IMR-90 (cell line): ENCODE measurements around the gene CERS6. TPM values are rescaled to one million over a fixed set of nuclear protein-coding genes. Genes with fewer than 3 reads are reported as not detected.

ENCODE experiments used
- ATAC-seq: fragments of 200-7000 bp; cut with Tn5 transposase; 2 replicates; pipeline ENCODE4 v1.9.1; 2020; ENCODE audit warnings: low read depth, mild to moderate bottlenecking, moderate library complexity
- BruUV-seq: library from RNA; stranded (reverse); fragments of 400-500 nt; replicated peaks from 2 replicates; lab custom pipeline; 2021; lab: Mats Ljungman, UMichigan
- CTCF ChIA-PET: fragments of 300-600 bp; formaldehyde crosslinking; extraction: SDS; loops from one replicate; lab custom pipeline; 2021; ENCODE audit warnings: antibody characterized with exemption; lab: Yijun Ruan, JAX
- POLR2A ChIA-PET: fragments of 300-600 bp; sonication (Branson Sonifier 250); formaldehyde crosslinking; loops from one replicate; lab custom pipeline; 2022; ENCODE audit warnings: antibody characterized with exemption; ENCODE audit not compliant: unreplicated experiment; lab: Charles Lee
- DNase-seq: peaks from one replicate; pipeline ENCODE4 v3.0.0; 2013
- H2AFZ ChIP-seq: replicated peaks from 2 replicates; pipeline ENCODE3; 2013; ENCODE audit warnings: low read length, mild to moderate bottlenecking; ENCODE audit not compliant: poor library complexity
- H2AK5ac ChIP-seq: 2 replicates; pipeline ENCODE4 v1.6.1; 2013; ENCODE audit warnings: low read depth, low read length, inconsistent platforms
- H2AK9ac ChIP-seq: replicated peaks from 2 replicates; pipeline ENCODE3; 2013; ENCODE audit warnings: mild to moderate bottlenecking, low read depth, low read length, moderate library complexity; ENCODE audit not compliant: poor library complexity
- H2BK120ac ChIP-seq: 2 replicates; pipeline ENCODE4 v1.6.1; 2013; ENCODE audit warnings: low read depth, low read length, inconsistent platforms
- H2BK15ac ChIP-seq: 3 replicates; pipeline ENCODE4 v1.6.1; 2013; ENCODE audit warnings: low read depth, low read length, inconsistent platforms
- H2BK20ac ChIP-seq: 2 replicates; pipeline ENCODE4 v1.6.1; 2013; ENCODE audit warnings: low read depth, mild to moderate bottlenecking, inconsistent platforms, low read length, moderate library complexity
- H2BK5ac ChIP-seq: 2 replicates; pipeline ENCODE4 v1.6.1; 2013; ENCODE audit warnings: mild to moderate bottlenecking, low read depth, low read length, inconsistent platforms; ENCODE audit not compliant: poor library complexity, severe bottlenecking
- H3K14ac ChIP-seq: replicated peaks from 2 replicates; pipeline ENCODE4 v1.6.1; 2013; ENCODE audit warnings: low read depth, low read length, inconsistent platforms
- H3K18ac ChIP-seq: 2 replicates; pipeline ENCODE4 v1.6.1; 2013; ENCODE audit warnings: low read depth, low read length, control low read depth
- H3K23ac ChIP-seq: 2 replicates; pipeline ENCODE4 v1.6.1; 2013; ENCODE audit warnings: low read depth, low read length, inconsistent platforms
- H3K27ac ChIP-seq: 2 replicates; pipeline ENCODE4 v1.5.1; 2013; ENCODE audit warnings: mild to moderate bottlenecking, control low read depth, low read length; ENCODE audit not compliant: insufficient read depth
- H3K27me3 ChIP-seq: 2 replicates; pipeline ENCODE4 v1.6.1; 2013; ENCODE audit warnings: low read length; ENCODE audit not compliant: control insufficient read depth, insufficient read depth
- H3K36me3 ChIP-seq: 2 replicates; pipeline ENCODE4 v1.6.1; 2013; ENCODE audit warnings: low read length, mixed read lengths; ENCODE audit not compliant: control insufficient read depth, insufficient read depth
- H3K4ac ChIP-seq: 2 replicates; pipeline ENCODE4 v1.6.1; 2013; ENCODE audit warnings: low read depth, low read length, inconsistent platforms
- H3K4me1 ChIP-seq: 2 replicates; pipeline ENCODE4 v1.6.1; 2013; ENCODE audit warnings: low read length, mixed read lengths; ENCODE audit not compliant: control insufficient read depth, insufficient read depth
- H3K4me2 ChIP-seq: 2 replicates; pipeline ENCODE4 v1.6.1; 2013; ENCODE audit warnings: low read depth, mild to moderate bottlenecking, control low read depth, low read length, moderate library complexity
- H3K4me3 ChIP-seq: 2 replicates; pipeline ENCODE4 v1.5.1; 2013; ENCODE audit warnings: low read depth, mild to moderate bottlenecking, control low read depth, low read length, moderate library complexity; ENCODE audit not compliant: insufficient read depth
- H3K56ac ChIP-seq: 2 replicates; pipeline ENCODE4 v1.6.1; 2013; ENCODE audit warnings: low read length, inconsistent platforms; ENCODE audit not compliant: insufficient read depth; ENCODE audit errors: extremely low read depth
- H3K79me1 ChIP-seq, 2 experiments: 2 replicates each; pipeline ENCODE4 v1.6.1; 2013; ENCODE audit warnings: low read length in 2 of 2, inconsistent platforms in 1 of 2, low read depth in 1 of 2
- H3K9ac ChIP-seq: 2 replicates; pipeline ENCODE4 v1.6.1; 2013; ENCODE audit warnings: low read depth, low read length, control low read depth
- H3K9me1 ChIP-seq: 2 replicates; pipeline ENCODE4 v1.6.1; 2013; ENCODE audit warnings: low read length, inconsistent platforms; ENCODE audit not compliant: insufficient read depth
- H3K9me3 ChIP-seq: 2 replicates; pipeline ENCODE4 v1.6.1; 2013; ENCODE audit warnings: low read length; ENCODE audit not compliant: control insufficient read depth, insufficient read depth
- H4K20me1 ChIP-seq: 2 replicates; pipeline ENCODE4 v1.6.1; 2013; ENCODE audit warnings: low read length, inconsistent platforms; ENCODE audit not compliant: insufficient read depth
- H4K5ac ChIP-seq: 2 replicates; pipeline ENCODE4 v1.6.1; 2013; ENCODE audit warnings: mild to moderate bottlenecking, low read depth, low read length, control low read depth
- H4K8ac ChIP-seq, 2 experiments: 2 replicates each; pipeline ENCODE4 v1.6.1; 2013; ENCODE audit warnings: low read depth in 2 of 2, low read length in 2 of 2, control low read depth in 1 of 2, inconsistent platforms in 1 of 2
- H4K91ac ChIP-seq: 2 replicates; pipeline ENCODE4 v1.6.1; 2013; ENCODE audit warnings: low read depth, low read length, inconsistent platforms; ENCODE audit not compliant: insufficient read depth
- BHLHE40 ChIP-seq: fragments of 150-350 bp; IDR thresholded peaks from 2 replicates; pipeline ENCODE4 v1.6.1; 2016; ENCODE audit warnings: mild to moderate bottlenecking, low read depth, low read length
- CEBPB ChIP-seq: IDR thresholded peaks from 2 replicates; pipeline ENCODE4 v1.6.1; 2012; ENCODE audit warnings: low read depth, low read length, improper control_type of control experiment
- CHD1 ChIP-seq: IDR thresholded peaks from 2 replicates; pipeline ENCODE4 v1.6.1; 2012; ENCODE audit warnings: low read depth, low read length, improper control_type of control experiment
- FOS ChIP-seq: fragments of 150-350 bp; IDR thresholded peaks from 2 replicates; pipeline ENCODE4 v1.6.1; 2016; ENCODE audit warnings: low read depth, low read length
- MAFK ChIP-seq: IDR thresholded peaks from 2 replicates; pipeline ENCODE4 v1.6.1; 2012; ENCODE audit warnings: low read depth, low read length, improper control_type of control experiment
- MAZ ChIP-seq: IDR thresholded peaks from 2 replicates; pipeline ENCODE4 v1.6.1; 2012; ENCODE audit warnings: low read depth, mild to moderate bottlenecking, low read length, improper control_type of control experiment, moderate library complexity, borderline replicate concordance
- MXI1 ChIP-seq: IDR thresholded peaks from 2 replicates; pipeline ENCODE4 v1.6.1; 2012; ENCODE audit warnings: low read depth, mild to moderate bottlenecking, low read length, moderate library complexity, borderline replicate concordance
- NFE2L2 ChIP-seq: fragments of 150-350 bp; IDR thresholded peaks from 2 replicates; pipeline ENCODE4 v1.6.1; 2016; ENCODE audit warnings: low read depth, mild to moderate bottlenecking, low read length
- RAD21 ChIP-seq: IDR thresholded peaks from 2 replicates; pipeline ENCODE4 v1.6.1; 2012; ENCODE audit warnings: low read length, improper control_type of control experiment
- RCOR1 ChIP-seq: IDR thresholded peaks from 2 replicates; pipeline ENCODE4 v1.6.1; 2012; ENCODE audit warnings: mild to moderate bottlenecking, low read length, improper control_type of control experiment; ENCODE audit not compliant: insufficient replicate concordance
- RFX5 ChIP-seq: IDR thresholded peaks from 2 replicates; pipeline ENCODE4 v1.8.0; 2012; ENCODE audit warnings: low read depth, mild to moderate bottlenecking, low read length, moderate library complexity
- SMC3 ChIP-seq: fragments of 150-350 bp; IDR thresholded peaks from 2 replicates; pipeline ENCODE4 v1.6.1; 2016; ENCODE audit warnings: low read depth, mild to moderate bottlenecking, antibody characterized with exemption, low read length, moderate library complexity
- WGBS, 2 experiments: methylation state at CpG; one replicate each; pipeline versions ENCODE4 v1.1.5 to v1.1.7; 2013; ENCODE audit warnings: missing lambda C conversion rate in 2 of 2; ENCODE audit not compliant: insufficient read length in 1 of 2; ENCODE audit errors: extremely low coverage in 2 of 2; 5-methylcytosine and 5-hydroxymethylcytosine counted together
- dilution Hi-C: fragments of 300-500 bp; cut with HindIII; formaldehyde crosslinking; loops from one replicate; pipeline ENCODE4 v1.14.3; 2018; ENCODE audit warnings: low sequenced_read_pairs; ENCODE audit not compliant: unreplicated experiment
- in situ Hi-C: fragments of 300-500 bp; cut with MboI; formaldehyde crosslinking; loops from 3 replicates; pipeline ENCODE4 v1.14.3; 2019; ENCODE audit warnings: low sequenced_read_pairs, inconsistent platforms, mixed read lengths
- intact Hi-C: fragments of 100-400 bp; cut with micrococcal nuclease; formaldehyde crosslinking; loops from 2 replicates; pipeline ENCODE4 v1.10.0; 2022
- polyA plus RNA-seq, 3 experiments: library from polyadenylated mRNA; depleted of rRNA; stranded (reverse); fragments of >200 nt; gene quantifications; 2 replicates each; pipeline ENCODE4 v1.2.3, GENCODE V29; 2012; ENCODE audit warnings: low replicate concordance in 1 of 3
- total RNA-seq: library from RNA; depleted of rRNA; stranded (reverse); fragments of >200 nt; gene quantifications from 2 replicates; pipeline ENCODE4 v1.2.3, GENCODE V29; 2012
- TF ChIP-seq, protein P1 (sequence below): fragments of 150-350 bp; IDR thresholded peaks from 2 replicates; pipeline ENCODE4 v1.6.1; 2017; ENCODE audit warnings: mild to moderate bottlenecking, antibody characterized with exemption, low read length, low read depth
- TF ChIP-seq, protein P2 (sequence below): conservative IDR thresholded peaks from 2 replicates; pipeline ENCODE4 v1.5.1; 2012; ENCODE audit warnings: mild to moderate bottlenecking, low read depth, low read length, improper control_type of control experiment

Gene CERS6
- total and polyA plus RNA-seq, 2 of the 4 experiments (the other 2 are of a cell fraction): 2.1 to 5.7 TPM

DNA sequence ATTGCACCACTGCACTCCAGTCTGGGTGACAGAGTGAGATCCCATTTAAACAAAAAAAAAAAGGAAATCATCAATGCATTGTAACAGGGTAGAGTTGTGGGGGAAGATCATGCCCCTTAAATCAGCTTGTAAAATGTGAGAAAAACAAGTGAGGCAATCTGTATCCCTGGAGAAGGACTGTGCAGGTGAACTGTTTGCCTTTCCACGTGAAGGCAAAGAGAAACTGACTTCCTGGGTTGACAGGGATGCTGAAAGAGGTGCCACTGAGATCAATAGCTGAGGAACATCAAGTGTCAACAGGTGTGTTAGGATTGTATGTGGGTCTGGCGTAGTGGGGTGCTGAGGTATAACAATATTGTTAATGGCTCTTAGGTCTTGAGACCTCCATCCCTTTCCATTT, 48.3 kb downstream of the CERS6 start:
- no peaks in the 10 kb centered on the region for H3K4me1 ChIP-seq
- no CpG with 5 or more reads among the region's 2 CpGs for WGBS, 2 experiments
- H2BK5ac ChIP-seq: no peak overlapping the region
- dilution Hi-C loops (no loop called here), intact Hi-C loops (no loop called here), in situ Hi-C loops (no loop called here)
- H4K20me1 ChIP-seq: no peaks in the 10 kb centered on the region
- H3K9me1 ChIP-seq: no peaks in the 10 kb centered on the region
- TF ChIP-seq MAFK: no peak
- TF ChIP-seq, protein P1, sequence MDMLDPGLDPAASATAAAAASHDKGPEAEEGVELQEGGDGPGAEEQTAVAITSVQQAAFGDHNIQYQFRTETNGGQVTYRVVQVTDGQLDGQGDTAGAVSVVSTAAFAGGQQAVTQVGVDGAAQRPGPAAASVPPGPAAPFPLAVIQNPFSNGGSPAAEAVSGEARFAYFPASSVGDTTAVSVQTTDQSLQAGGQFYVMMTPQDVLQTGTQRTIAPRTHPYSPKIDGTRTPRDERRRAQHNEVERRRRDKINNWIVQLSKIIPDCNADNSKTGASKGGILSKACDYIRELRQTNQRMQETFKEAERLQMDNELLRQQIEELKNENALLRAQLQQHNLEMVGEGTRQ: no peak
- no peak for TF ChIP-seq CHD1
- no peak for TF ChIP-seq MAZ
- no peak for TF ChIP-seq RCOR1
- no peak for TF ChIP-seq MXI1
- no peak for TF ChIP-seq FOS
- TF ChIP-seq RFX5: no peak
- TF ChIP-seq, protein P2, sequence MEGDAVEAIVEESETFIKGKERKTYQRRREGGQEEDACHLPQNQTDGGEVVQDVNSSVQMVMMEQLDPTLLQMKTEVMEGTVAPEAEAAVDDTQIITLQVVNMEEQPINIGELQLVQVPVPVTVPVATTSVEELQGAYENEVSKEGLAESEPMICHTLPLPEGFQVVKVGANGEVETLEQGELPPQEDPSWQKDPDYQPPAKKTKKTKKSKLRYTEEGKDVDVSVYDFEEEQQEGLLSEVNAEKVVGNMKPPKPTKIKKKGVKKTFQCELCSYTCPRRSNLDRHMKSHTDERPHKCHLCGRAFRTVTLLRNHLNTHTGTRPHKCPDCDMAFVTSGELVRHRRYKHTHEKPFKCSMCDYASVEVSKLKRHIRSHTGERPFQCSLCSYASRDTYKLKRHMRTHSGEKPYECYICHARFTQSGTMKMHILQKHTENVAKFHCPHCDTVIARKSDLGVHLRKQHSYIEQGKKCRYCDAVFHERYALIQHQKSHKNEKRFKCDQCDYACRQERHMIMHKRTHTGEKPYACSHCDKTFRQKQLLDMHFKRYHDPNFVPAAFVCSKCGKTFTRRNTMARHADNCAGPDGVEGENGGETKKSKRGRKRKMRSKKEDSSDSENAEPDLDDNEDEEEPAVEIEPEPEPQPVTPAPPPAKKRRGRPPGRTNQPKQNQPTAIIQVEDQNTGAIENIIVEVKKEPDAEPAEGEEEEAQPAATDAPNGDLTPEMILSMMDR: no peak
- no peak for TF ChIP-seq SMC3
- no peak for TF ChIP-seq RAD21
- TF ChIP-seq BHLHE40: no peak
- TF ChIP-seq CEBPB: no peak
- no peak for TF ChIP-seq NFE2L2
- no peak overlapping the region for H4K5ac ChIP-seq
- H3K18ac ChIP-seq: no peak overlapping the region
- no peak overlapping the region for H2BK15ac ChIP-seq
- no peak overlapping the region for H3K4ac ChIP-seq
- no peak overlapping the region for H2AK9ac ChIP-seq
- no peak overlapping the region for H3K27ac ChIP-seq
- no peak overlapping the region for H3K14ac ChIP-seq
- H3K4me2 ChIP-seq: no peak overlapping the region
- no peak overlapping the region for H2BK20ac ChIP-seq
- DNase-seq (no peak), ATAC-seq (no peak)
- H3K27me3 ChIP-seq: no peaks in the 10 kb centered on the region
- H2BK120ac ChIP-seq: no peak overlapping the region
- H3K36me3 ChIP-seq: no peaks in the 10 kb centered on the region
- H4K8ac ChIP-seq: no peak overlapping the region
- no peak overlapping the region for H3K23ac ChIP-seq
- ChIA-PET CTCF (interaction anchor here (0.6 to 0.7 kb wide), 2 partner anchors 14 to 182 kb away, joined by 3 to 7 read pairs; no protein-coding TSS in a partner anchor), POLR2A (interaction anchor here (0.5 kb wide), 1 partner anchor 8 kb away, joined by 3 read pairs; no protein-coding TSS in a partner anchor)
- no TSS peak for BruUV-seq
- H2AFZ ChIP-seq: no peak overlapping the region
- no peak overlapping the region for H2AK5ac ChIP-seq
- no peaks in the 10 kb centered on the region for H3K9me3 ChIP-seq
- no peaks in the 10 kb centered on the region for H3K79me1 ChIP-seq
- H3K4me3 ChIP-seq: no peak overlapping the region
- H3K56ac ChIP-seq: no peak overlapping the region
- no peak overlapping the region for H3K9ac ChIP-seq
- H4K91ac ChIP-seq: no peak overlapping the region
